Stimulated activated naive B cell treated with anti-CD40 and anti-IgM and Interleukin-4, amounts not matched to agents 10 μg/mL and 1 μg/mL and 100 μg/mL, for 72 hours (primary cell): ENCODE data around the gene SCD.
A peak's percentile ranks its signal among the peaks of the same experiment; 100 is the strongest.

ENCODE experiments used
- ATAC-seq, 2 donors: fragments of 150-1000 bp; cut with Tn5 transposase; replicated peaks; 2 replicates each; pipeline ENCODE4 v1.10.0; 2021; ENCODE audit warnings: moderate library complexity in 1 of 2
- DNase-seq: peaks from one replicate; pipeline ENCODE4 v3.0.0; 2021
- H3K27ac Mint-ChIP-seq: one replicate; pipeline ENCODE4 v1.8.0; 2022; ENCODE audit warnings: mild to moderate bottlenecking, mixed read lengths
- H3K27me3 Mint-ChIP-seq, 2 donors: one replicate each; pipeline ENCODE4 v1.8.0; 2022; ENCODE audit warnings: mixed read lengths in 2 of 2
- H3K36me3 Mint-ChIP-seq, 2 donors: one replicate each; pipeline ENCODE4 v1.8.0; 2022; ENCODE audit warnings: mixed read lengths in 2 of 2, mild to moderate bottlenecking in 1 of 2
- H3K4me1 Mint-ChIP-seq, 2 donors: one replicate each; pipeline ENCODE4 v1.8.0; 2022; ENCODE audit warnings: mixed read lengths in 2 of 2, mild to moderate bottlenecking in 1 of 2
- H3K4me3 Mint-ChIP-seq, 2 donors: one replicate each; pipeline ENCODE4 v1.8.0; 2022; ENCODE audit warnings: mild to moderate bottlenecking in 2 of 2, mixed read lengths in 2 of 2, moderate library complexity in 1 of 2
- H3K9me3 Mint-ChIP-seq, 2 donors: one replicate each; pipeline ENCODE4 v1.8.0; 2022; ENCODE audit warnings: mixed read lengths in 2 of 2, mild to moderate bottlenecking in 1 of 2

The SCD gene

DNA sequence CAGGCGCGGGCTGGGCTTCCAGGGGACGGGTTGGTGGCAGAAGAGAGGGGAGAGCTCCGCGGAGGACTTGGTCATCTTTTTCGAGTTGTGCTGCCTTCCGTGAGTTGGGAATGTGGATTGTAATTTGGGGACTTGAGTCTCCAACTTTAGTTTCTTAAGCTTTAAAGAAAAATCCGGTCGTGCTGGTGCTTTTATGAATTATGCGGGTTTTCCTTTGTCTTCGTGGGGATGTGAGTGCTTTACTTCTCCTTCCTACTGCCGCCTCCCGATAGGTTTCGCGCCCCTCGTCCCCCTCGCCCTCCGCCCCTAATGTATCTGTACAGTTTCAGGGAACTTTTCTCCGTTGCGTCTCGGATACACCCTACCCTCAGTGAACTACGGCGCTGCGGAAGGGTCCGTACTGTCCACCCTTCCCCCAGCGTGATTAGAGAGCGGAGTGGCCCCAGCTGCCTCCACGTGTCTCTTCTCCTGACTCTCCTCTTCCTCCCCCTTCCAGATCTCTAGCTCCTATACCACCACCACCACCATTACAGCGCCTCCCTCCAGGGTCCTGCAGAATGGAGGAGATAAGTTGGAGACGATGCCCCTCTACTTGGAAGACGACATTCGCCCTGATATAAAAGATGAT lies 649 bp downstream of the SCD start:
- H3K27me3 Mint-ChIP-seq = no peaks in the 10 kb centered on the region
- DNase-seq = no peak
- peak overlapping the region; percentile 94 for H3K27ac Mint-ChIP-seq
- H3K4me1 Mint-ChIP-seq = peaks cover 44 to 66% of the 10 kb centered on the region in 2 donors
- H3K9me3 Mint-ChIP-seq = no peaks in the 10 kb centered on the region
- no peak for ATAC-seq
- peak overlapping the region; percentile 88 to 96 for H3K4me3 Mint-ChIP-seq
- peaks cover 48 to 53% of the 10 kb centered on the region in 2 donors for H3K36me3 Mint-ChIP-seq

DNA sequence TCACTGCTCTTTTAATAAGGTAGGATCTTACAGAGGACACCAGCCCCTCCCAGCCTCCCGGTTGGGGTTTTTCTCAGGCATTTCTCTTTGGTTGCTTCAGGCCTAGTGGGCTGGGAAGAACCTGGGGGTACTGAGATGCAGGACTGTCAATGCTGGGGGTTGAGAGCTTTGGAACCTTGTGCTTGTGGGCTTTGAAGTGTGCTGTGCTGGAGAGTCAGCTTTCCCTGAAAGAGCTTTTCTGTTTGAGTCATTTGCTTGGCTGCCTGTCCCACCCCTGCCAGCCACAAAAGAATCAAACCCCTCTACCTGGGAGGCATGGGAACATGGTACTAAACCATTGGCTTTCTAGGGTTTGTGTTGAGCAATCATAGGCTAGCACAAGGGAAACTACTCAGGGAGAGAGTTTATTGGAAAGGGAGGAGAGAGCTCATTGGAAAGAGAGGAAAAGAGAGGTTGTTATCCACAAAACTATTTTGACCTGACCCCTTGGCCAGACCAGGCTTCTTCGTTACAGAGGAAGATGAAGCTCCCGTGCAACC lies 1.4 kb downstream of the SCD start:
- H3K27me3 Mint-ChIP-seq = no peaks in the 10 kb centered on the region

DNA sequence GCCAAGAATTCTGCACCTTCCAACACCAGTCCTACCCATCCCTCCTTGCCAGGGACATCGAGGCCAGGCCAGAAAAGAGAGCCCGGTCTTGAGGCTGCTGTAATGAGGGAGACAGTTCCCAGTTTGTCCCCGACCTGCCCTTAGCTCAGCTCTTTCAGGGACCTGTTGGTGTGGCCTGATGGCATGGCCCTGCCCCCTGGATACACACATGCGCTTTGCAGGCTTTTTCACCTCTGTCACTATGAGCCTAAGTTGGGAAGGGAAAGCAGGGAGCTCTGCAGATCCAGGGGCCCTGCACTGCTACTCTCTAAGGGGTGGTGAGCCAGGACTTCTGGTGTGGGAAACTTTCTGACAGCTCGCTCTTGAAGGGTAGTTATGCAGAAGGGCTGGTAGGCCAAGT lies 2.1 kb downstream of the SCD start:
- Mint-ChIP-seq H3K27me3 (no peaks in the 10 kb centered on the region), H3K27ac (no peak overlapping the region), H3K9me3 (no peaks in the 10 kb centered on the region), H3K4me1 (peaks cover 44 to 66% of the 10 kb centered on the region in 2 donors), H3K36me3 (peaks cover 59 to 63% of the 10 kb centered on the region in 2 donors), H3K4me3 (peak overlapping the region; percentile 88 to 96)
- ATAC-seq (no peak), DNase-seq (no peak)

More for the DNA sequence above, 1.4 kb downstream of the SCD start:
- no peak overlapping the region for H3K27ac Mint-ChIP-seq
- DNase-seq (no peak), ATAC-seq (no peak)
- peaks cover 56% of the 10 kb centered on the region in 2 donors for H3K36me3 Mint-ChIP-seq
- peaks cover 44 to 66% of the 10 kb centered on the region in 2 donors for H3K4me1 Mint-ChIP-seq
- peak overlapping the region; percentile 88 to 96 for H3K4me3 Mint-ChIP-seq
- H3K9me3 Mint-ChIP-seq = no peaks in the 10 kb centered on the region

DNA sequence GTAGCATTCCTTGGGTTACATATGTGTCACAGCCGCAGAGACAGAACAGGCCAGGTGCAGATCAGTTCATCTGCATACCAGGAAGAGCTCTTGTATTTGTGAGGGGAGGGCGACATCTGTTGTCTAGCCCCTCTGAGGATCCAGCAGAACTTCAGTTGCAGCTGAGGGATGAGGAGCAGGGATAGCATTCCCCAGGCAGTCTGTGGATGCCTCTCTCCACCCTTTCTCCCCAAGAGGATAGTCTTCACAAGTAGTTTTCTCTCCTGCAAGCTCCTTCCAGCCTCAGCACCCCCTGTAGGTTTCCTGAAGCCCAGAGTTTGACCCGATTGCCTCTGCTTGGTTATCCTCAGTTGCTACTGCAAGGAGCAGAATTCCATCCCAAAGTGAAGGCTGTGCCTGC lies 2.6 kb downstream of the SCD start:
- H3K27me3 Mint-ChIP-seq = no peaks in the 10 kb centered on the region
- ATAC-seq (no peak), DNase-seq (no peak)
- peak overlapping the region; percentile 88 to 96 for H3K4me3 Mint-ChIP-seq
- peaks cover 41 to 66% of the 10 kb centered on the region in 2 donors for H3K4me1 Mint-ChIP-seq
- peaks cover 64 to 68% of the 10 kb centered on the region in 2 donors for H3K36me3 Mint-ChIP-seq
- H3K27ac Mint-ChIP-seq = no peak overlapping the region
- H3K9me3 Mint-ChIP-seq = no peaks in the 10 kb centered on the region

DNA sequence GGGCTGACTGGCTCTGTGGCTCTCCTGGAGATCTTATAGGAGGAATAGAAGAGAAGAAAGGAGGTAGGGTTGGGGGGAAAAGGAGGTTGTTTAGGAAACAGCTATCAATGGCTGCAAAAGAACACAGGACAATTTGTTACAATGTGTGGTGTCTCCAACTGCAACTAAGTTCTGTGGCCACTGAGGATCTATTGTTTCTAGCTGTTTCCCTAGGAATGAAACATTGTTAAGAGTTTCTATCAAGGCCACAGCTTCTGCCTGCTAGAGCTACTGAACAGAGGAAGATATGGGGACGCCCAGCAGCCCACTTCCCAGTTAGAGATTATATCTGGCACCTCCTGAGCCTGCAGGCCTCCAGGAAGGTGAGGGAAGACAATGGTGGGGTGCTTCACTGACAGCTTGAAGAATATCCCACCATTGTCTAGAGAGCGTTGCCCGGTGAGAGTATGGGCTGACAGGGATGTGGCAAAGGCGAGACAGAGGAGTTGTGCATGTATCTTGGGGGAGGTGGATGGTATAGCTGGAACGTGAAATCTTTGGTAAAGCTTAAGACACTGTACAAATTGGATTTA lies 4.0 kb downstream of the SCD start:
- DNase-seq (no peak), ATAC-seq (no peak)
- Mint-ChIP-seq H3K27me3 (no peaks in the 10 kb centered on the region), H3K27ac (no peak overlapping the region), H3K36me3 (peaks cover 75 to 82% of the 10 kb centered on the region in 2 donors), H3K4me1 (peaks cover 39 to 55% of the 10 kb centered on the region in 2 donors), H3K9me3 (no peaks in the 10 kb centered on the region), H3K4me3 (peak overlapping the region; percentile 15 to 55)

DNA sequence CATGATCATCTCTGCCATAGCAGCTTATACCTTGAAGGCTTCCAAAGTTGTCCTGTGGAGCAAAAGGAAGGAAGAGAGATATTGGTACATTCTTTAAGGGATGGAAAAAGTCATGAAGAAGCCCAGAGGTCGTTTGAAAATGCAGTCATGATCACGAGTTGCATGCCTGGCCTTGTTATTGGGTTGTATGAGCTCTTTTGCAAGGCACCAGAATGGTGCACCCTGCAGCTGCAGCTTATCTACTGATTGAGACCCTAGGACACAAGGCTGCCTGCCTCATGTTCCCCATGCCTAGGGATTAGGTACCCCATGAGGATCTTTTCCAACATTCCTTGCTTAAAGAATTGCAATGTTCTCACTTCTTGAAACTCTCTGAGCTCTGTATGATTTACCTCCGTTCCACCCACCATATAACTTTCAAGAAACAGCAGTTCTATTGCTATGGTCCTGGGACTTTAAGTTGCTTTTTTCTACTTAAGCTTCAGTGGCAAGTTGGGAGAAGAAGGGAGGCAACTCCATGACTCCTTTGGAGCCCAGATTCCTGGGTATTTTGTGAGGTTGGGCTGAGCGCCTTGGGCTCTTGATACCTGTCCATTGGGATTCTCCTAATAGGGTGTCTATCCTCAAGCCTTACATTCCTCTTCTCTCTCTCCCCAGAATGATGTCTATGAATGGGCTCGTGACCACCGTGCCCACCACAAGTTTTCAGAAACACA lies 6.9 kb downstream of the SCD start:
- Mint-ChIP-seq H3K36me3 (peaks cover 70 to 85% of the 10 kb centered on the region in 2 donors), H3K9me3 (no peaks in the 10 kb centered on the region), H3K27me3 (no peaks in the 10 kb centered on the region), H3K4me1 (peaks cover 28 to 37% of the 10 kb centered on the region in 2 donors), H3K27ac (no peak overlapping the region), H3K4me3 (no peak overlapping the region)
- DNase-seq = no peak
- ATAC-seq = no peak

DNA sequence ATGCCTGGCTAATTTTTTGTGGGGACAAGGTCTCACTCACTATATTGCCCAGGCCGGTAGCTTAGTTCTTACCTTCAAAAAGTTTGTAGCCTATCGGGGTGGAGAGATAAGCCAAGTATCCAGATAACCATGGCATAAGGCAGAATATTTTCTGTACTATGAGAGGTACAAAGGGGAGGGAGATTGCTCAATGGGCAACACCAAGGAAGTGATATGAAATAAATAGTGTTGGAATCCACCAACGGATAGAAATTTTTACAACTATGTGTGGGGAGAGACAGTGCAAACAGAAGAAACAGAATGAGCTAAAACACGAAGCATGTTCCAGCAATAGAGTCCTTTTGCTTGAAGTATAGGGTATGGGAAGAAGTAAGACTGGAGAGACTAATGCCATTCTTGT lies 8.1 kb downstream of the SCD start:
- no peaks in the 10 kb centered on the region for H3K9me3 Mint-ChIP-seq
- no peak overlapping the region for H3K4me3 Mint-ChIP-seq
- ATAC-seq (no peak), DNase-seq (no peak)
- H3K36me3 Mint-ChIP-seq = peaks cover 68 to 85% of the 10 kb centered on the region in 2 donors
- H3K4me1 Mint-ChIP-seq = peaks cover 25 to 26% of the 10 kb centered on the region in 2 donors
- no peak overlapping the region for H3K27ac Mint-ChIP-seq
- no peaks in the 10 kb centered on the region for H3K27me3 Mint-ChIP-seq

DNA sequence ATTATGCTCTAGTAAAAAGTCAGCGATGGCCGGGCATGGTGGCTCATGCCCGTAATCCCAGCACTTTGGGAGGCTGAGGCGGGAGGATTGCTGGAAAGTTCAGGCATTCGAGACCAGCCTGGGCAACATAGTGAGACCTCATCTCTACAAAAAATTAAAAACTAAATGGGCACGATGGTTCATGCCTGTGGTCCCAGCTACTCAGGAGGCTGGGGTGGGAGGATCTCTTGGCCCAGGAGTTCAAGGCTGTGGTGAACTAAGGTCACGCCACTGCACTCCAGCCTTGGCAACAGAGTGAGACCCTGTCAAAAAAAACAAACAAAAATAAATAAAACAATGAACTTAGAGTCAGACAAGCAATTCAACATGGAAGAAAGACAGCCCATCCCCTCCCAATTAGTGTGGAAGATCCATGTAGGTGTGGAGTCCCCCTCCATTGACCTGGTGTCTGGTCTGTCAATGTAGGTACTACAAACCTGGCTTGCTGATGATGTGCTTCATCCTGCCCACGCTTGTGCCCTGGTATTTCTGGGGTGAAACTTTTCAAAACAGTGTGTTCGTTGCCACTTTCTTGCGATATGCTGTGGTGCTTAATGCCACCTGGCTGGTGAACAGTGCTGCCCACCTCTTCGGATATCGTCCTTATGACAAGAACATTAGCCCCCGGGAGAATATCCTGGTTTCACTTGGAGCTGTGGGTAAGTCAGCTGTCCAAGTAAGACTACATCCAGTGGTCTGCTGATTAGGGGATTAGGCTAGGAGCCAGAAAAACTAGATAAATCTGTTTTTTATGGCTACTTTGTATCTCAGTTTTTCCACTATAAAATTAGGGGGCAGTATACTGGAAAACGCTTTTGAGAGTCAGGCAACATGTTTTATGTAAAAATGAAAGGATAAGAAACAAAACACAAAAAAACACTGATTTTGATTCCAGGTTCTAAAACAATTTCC lies 9.3 kb downstream of the SCD start:
- ATAC-seq (no peak), DNase-seq (no peak)
- Mint-ChIP-seq H3K4me1 (peaks cover 13 to 18% of the 10 kb centered on the region in 2 donors), H3K36me3 (peaks cover 70 to 85% of the 10 kb centered on the region in 2 donors), H3K27ac (no peak overlapping the region), H3K4me3 (no peak overlapping the region), H3K9me3 (no peaks in the 10 kb centered on the region), H3K27me3 (no peaks in the 10 kb centered on the region)

DNA sequence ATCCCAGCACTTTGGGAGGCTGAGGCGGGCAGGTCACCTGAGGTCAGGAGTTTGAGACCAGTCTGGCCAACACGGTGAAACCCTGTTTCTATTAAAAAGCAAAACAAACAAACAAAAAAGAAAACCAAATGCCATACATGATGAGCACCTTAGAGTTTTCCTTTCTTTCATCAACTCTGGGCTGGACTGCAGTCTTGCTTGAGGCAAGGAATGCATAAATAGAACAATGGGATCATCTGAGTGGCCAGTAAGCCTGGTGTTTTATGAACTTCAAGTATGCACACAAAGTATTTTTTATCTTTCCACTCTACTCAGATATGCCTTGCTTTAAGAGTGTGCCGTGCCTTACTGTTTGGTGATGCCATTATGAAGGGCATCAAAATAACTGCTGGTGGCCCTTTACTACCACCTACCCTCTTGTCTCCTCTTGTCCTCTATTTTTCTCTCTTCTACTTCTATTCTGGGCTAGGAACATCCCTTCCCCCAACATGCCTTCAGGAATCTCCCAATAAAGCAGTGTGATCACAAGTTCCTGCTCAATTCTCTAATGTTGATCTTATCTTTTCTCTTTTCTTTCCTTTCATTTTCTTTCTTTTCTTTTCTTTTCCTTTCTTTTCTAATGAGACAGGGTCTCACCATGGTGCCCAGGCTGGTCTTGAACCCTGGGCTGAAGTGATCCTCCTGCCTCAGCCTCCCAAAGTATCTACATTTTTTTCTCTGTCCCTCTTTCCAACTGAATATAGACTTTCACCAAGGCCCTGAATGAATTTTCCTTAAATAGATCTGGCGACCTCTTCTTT lies 10.2 kb downstream of the SCD start:
- ATAC-seq (no peak), DNase-seq (no peak)
- Mint-ChIP-seq H3K9me3 (no peaks in the 10 kb centered on the region), H3K4me1 (peaks cover 5 to 19% of the 10 kb centered on the region in 2 donors), H3K27me3 (no peaks in the 10 kb centered on the region), H3K36me3 (peaks cover 69 to 85% of the 10 kb centered on the region in 2 donors), H3K27ac (no peak overlapping the region), H3K4me3 (no peak overlapping the region)

DNA sequence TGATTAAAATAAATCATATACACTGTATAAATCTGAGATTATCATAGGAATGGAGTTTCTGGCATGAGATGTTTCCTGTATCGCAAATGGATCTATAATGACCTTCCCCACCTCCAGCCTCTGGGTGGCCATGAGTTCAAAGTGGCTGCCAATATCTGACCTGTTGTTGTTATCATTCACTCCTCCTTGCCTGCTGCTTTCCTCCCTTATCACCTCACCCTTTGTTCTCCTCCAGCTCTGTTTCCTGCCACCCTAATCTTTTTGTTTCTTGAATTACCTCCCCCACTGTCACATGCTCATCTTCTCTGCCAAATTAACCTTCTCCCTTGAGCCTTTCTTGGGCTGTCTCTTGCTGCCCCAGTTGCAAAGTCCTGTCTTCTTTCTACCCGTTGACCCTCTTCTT lies 12.0 kb downstream of the SCD start:
- H3K27me3 Mint-ChIP-seq = no peaks in the 10 kb centered on the region
- H3K36me3 Mint-ChIP-seq = peaks cover 69 to 89% of the 10 kb centered on the region in 2 donors
- no peak overlapping the region for H3K27ac Mint-ChIP-seq
- DNase-seq (no peak), ATAC-seq (no peak)
- H3K4me1 Mint-ChIP-seq = peaks cover 19 to 20% of the 10 kb centered on the region in 2 donors
- H3K9me3 Mint-ChIP-seq = no peaks in the 10 kb centered on the region
- no peak overlapping the region for H3K4me3 Mint-ChIP-seq

DNA sequence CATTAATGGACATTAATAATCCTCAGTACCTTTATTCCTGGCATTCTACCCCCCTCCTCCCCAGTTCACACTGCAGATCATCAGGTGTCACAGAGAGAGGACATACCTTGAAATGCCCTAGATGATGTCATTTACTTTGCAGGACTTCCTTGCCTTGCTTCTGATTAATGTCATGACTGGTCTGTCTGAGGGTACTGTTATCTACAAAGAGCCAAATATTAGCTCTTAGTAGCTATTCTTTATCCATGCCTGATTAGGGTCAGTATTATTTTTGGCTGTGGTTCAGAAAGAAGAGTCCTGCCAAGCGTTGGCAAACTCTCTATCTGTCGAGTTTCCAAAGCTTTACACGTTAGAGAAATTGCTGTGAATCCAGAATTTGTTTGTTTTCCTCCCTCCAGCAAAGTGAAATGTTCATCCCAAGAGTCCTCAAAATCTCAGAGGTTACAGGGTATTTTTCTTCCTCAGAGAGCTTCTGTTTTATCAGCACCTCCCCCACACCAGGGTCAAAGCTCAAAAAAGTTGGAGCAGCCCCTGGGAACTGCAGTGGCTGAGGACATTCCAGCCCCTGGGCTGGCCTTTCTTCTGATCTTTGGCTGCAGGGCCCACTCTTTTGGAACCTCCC lies 12.6 kb downstream of the SCD start:
- H3K9me3 Mint-ChIP-seq = no peaks in the 10 kb centered on the region
- no peak overlapping the region for H3K27ac Mint-ChIP-seq
- no peaks in the 10 kb centered on the region for H3K27me3 Mint-ChIP-seq
- DNase-seq (no peak), ATAC-seq (no peak)
- no peak overlapping the region for H3K4me3 Mint-ChIP-seq
- peaks cover 68 to 88% of the 10 kb centered on the region in 2 donors for H3K36me3 Mint-ChIP-seq
- peaks cover 20 to 21% of the 10 kb centered on the region in 2 donors for H3K4me1 Mint-ChIP-seq

DNA sequence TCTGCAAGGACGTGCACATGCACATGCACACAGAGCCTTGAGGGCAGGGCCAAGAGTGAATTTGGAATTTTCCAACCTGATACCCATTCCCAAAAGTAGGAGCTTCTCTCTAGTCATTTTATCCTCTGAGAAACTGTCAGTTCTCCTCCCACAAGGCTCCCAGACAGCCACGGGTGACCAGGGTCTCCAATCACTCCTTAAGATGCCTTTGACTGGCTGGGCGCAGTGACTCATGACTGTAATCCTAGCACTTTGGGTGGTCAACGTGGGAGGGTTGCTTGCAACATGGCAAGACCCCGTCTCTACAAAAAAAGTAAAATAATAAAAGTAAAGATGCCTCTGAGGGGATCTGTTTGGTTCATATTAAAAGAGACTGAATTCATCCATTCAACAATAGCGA lies 13.2 kb downstream of the SCD start:
- Mint-ChIP-seq H3K4me1 (peaks cover 20 to 21% of the 10 kb centered on the region in 2 donors), H3K27me3 (no peaks in the 10 kb centered on the region), H3K36me3 (peaks cover 65 to 85% of the 10 kb centered on the region in 2 donors)

More for the DNA sequence above, 13.2 kb downstream of the SCD start:
- H3K27ac Mint-ChIP-seq = no peak overlapping the region
- ATAC-seq (no peak), DNase-seq (no peak)
- H3K4me3 Mint-ChIP-seq = no peak overlapping the region
- H3K9me3 Mint-ChIP-seq = no peaks in the 10 kb centered on the region
